ENCODE measurements around the gene WAC. TPM values are rescaled to one million over a fixed set of nuclear protein-coding genes. Genes with fewer than 3 reads are reported as not detected.

Gene WAC
- total and polyA plus RNA-seq, 2 of the 13 experiments (the other 11 are each of a cell fraction or from before 2014, with no cell fraction given): 69.1 to 96.2 TPM

DNA sequence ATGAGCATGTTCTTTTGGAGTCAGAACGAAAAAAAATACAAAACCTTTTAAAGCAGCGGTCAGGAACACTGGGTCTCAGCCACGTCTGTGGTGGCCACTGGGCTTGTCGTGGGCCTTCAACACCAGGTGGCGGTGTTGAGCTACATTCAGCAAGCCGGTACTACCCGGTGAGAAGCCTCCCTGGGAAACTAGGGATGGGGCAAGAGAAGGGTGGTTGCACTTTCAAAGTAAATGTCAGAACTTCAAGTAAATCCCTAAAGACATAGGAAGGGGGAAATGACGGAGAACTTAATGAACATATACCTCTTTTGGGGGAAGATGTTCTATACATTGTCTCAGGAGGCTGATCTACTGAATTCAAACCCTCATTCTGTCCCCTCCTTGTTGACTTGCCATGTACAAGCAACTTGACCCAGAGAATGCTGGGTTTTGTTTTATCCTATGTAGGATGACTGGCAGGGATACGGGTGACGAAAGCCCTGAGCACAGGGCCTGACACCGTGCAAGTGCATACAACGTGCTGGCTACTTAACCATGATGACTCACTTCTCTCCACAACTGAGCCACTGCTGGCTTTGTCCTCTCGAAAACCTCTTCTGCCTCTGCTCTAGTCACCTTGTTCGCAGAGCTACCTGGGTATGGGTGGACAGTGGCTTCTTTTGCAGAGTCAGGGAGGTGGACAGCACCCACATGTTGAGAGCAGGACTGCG lies 95.4 kb downstream of the WAC start (continued):
- TF ChIP-seq MTA1 (CRISPR knock-in tag; IDR thresholded peaks at IDR 0.05; ENCODE audit: borderline replicate concordance): no peak
- TF ChIP-seq ZNF207 (IDR thresholded peaks at IDR 0.05; ENCODE audit: borderline replicate concordance): no peak
- no peak for TF ChIP-seq NFIC (IDR thresholded peaks at IDR 0.05; ENCODE audit: low read length)

DNA sequence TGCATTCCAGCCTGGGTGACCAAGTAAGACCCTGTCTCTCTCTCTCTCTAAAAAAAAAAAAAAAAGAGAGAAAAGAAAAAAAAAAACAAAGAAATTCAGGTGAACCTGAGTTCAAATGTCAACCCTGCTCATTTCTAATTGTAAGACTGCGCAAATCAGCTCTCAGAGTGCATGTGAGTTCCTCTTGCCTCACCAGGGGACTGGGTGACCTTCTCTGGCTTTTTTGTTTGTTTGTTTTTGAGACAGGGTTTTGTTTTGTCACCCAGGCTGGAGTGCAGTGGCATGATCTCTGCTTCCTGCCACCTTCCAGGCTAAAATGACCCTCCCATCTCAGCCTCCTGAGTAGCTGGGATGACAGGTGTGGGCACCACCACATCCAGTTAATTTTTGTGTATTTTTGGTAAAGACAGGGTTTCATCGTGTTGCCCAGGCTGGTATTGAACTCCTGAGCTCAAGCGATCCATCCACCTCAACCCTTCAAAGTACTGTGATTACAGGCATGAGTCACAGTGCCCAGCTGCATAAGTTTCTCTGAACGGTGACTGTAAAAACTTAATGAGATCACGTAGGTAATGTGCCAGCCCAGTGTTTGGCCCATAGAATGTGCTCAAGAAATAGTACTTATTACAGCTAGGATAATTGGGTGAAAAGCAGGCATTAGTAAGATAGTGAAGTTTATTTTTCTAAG lies 99.1 kb downstream of the WAC start:
- CTCF ChIA-PET (ENCODE audit: low intra/inter-chr PET ratio, low total read pairs): no interaction called here
- no peak overlapping the region for H2AFZ ChIP-seq (ENCODE audit: low read length)
- no peak overlapping the region for H3K27ac ChIP-seq (ENCODE audit: extremely low read length, insufficient read depth, low read length)
- ATAC-seq: no peak
- no peaks in the 10 kb centered on the region for H4K20me1 ChIP-seq (ENCODE audit: insufficient read depth, low read length)
- no peak overlapping the region for H3K9ac ChIP-seq (ENCODE audit: insufficient read depth, low read depth, low read length)
- H3K79me2 ChIP-seq (ENCODE audit: insufficient read depth, low read length): no peaks in the 10 kb centered on the region
- in situ Hi-C loops (cut with HindIII; ENCODE audit: extremely low pct_ligation_motif_present, low pct_unique_long_range_greater_than_20kb) (loop anchor here (10.0 kb wide), 1 partner anchor 673 kb away; no protein-coding TSS in a partner anchor), intact Hi-C loops (cut with micrococcal nuclease; ENCODE audit: unreplicated experiment) (no loop called here)
- WGBS (ENCODE audit: low lambda C conversion rate): 27% methylated on average over 5 of the region's 5 CpGs
- H3K4me3 ChIP-seq (replicated peaks in 1 of 3; ENCODE audit: insufficient read depth in 1 of 3, low read depth in 2 of 3, low read length in 3 of 3): no peak overlapping the region
- peak; percentile 13 for DNase-seq (ENCODE audit: low spot score)
- H3K27me3 ChIP-seq (ENCODE audit: control insufficient read depth in 1 of 2, insufficient read depth in 2 of 2, low read length in 2 of 2): peaks cover 0 to 4% of the 10 kb centered on the region in 2 experiments; a peak in 1 of 5 replicates
- H3K36me3 ChIP-seq (replicated peaks in 1 of 2; ENCODE audit: control insufficient read depth in 1 of 2, insufficient read depth in 2 of 2, low read length in 2 of 2): no peaks in the 10 kb centered on the region
- no peak overlapping the region for H3K4me2 ChIP-seq (ENCODE audit: low read depth, low read length)
- POLR2A ChIA-PET: no interaction called here
- H3K4me1 ChIP-seq (ENCODE audit: insufficient read depth, low read length): peaks cover 21% of the 10 kb centered on the region
- H3K9me3 ChIP-seq (ENCODE audit: low read length): no peaks in the 10 kb centered on the region
- BruUV-seq (replicated peaks): no TSS peak
- FAIRE-seq: peak; percentile 49
- no peak for TF ChIP-seq CBFB (CRISPR knock-in tag; IDR thresholded peaks at IDR 0.05)
- TF ChIP-seq HOXA3 (CRISPR knock-in tag; IDR thresholded peaks at IDR 0.05): no peak
- TF ChIP-seq, protein P1, sequence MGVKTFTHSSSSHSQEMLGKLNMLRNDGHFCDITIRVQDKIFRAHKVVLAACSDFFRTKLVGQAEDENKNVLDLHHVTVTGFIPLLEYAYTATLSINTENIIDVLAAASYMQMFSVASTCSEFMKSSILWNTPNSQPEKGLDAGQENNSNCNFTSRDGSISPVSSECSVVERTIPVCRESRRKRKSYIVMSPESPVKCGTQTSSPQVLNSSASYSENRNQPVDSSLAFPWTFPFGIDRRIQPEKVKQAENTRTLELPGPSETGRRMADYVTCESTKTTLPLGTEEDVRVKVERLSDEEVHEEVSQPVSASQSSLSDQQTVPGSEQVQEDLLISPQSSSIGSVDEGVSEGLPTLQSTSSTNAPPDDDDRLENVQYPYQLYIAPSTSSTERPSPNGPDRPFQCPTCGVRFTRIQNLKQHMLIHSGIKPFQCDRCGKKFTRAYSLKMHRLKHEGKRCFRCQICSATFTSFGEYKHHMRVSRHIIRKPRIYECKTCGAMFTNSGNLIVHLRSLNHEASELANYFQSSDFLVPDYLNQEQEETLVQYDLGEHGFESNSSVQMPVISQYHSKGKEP (CRISPR knock-in tag; IDR thresholded peaks at IDR 0.05): no peak
- TF ChIP-seq ZNF724P (CRISPR knock-in tag; IDR thresholded peaks at IDR 0.05; ENCODE audit: borderline replicate concordance): no peak
- TF ChIP-seq TOPORS (CRISPR knock-in tag; IDR thresholded peaks at IDR 0.05): no peak
- TF ChIP-seq CREB1 (IDR thresholded peaks at IDR 0.05): 0 out of 2 replicates have a peak, but pooled peaks have one; percentile 2
- no peak for TF ChIP-seq CREB1 (CRISPR knock-in tag; IDR thresholded peaks at IDR 0.05)
- no peak for TF ChIP-seq TAF1 (CRISPR knock-in tag; IDR thresholded peaks at IDR 0.05)
- 0 out of 2 replicates have a peak, but pooled peaks have one; percentile 23 for TF ChIP-seq RARA (CRISPR knock-in tag; IDR thresholded peaks at IDR 0.05)
- no peak for TF ChIP-seq ZNF530 (CRISPR knock-in tag; IDR thresholded peaks at IDR 0.05; ENCODE audit: low read depth)
- no peak for TF ChIP-seq RFX1 (IDR thresholded peaks at IDR 0.05)
- TF ChIP-seq FOSL2 (CRISPR knock-in tag; IDR thresholded peaks at IDR 0.05): 0 out of 2 replicates have a peak, but pooled peaks have one; percentile 35
- no peak for TF ChIP-seq HNRNPL (IDR thresholded peaks at IDR 0.05; ENCODE audit: low read depth, low read length)
- TF ChIP-seq KMT2B (CRISPR knock-in tag; IDR thresholded peaks at IDR 0.05): no peak
- no peak for TF ChIP-seq ARNTL (CRISPR knock-in tag; IDR thresholded peaks at IDR 0.05)
- no peak for TF ChIP-seq ZNF781 (CRISPR knock-in tag; IDR thresholded peaks at IDR 0.05; ENCODE audit: borderline replicate concordance, not compliant biosample characterization)
- peak; percentile 98; the same call in 1 of the 2 replicates for TF ChIP-seq ZNF614 (CRISPR knock-in tag; IDR thresholded peaks at IDR 0.05; ENCODE audit: borderline replicate concordance)
